Ishikawa (cell line): Measurements from ENCODE around the gene DYNC1LI2.

Source experiments
- CREB1 ChIP-seq: IDR thresholded peaks from 2 replicates; pipeline ENCODE4 v1.6.1; 2012; ENCODE audit warnings: low read depth
- EGR1 ChIP-seq: IDR thresholded peaks from 2 replicates; pipeline ENCODE4 v1.6.1; 2012
- EP300 ChIP-seq: IDR thresholded peaks from 2 replicates; pipeline ENCODE4 v1.6.1; 2012; ENCODE audit warnings: borderline replicate concordance
- FOXM1 ChIP-seq: IDR thresholded peaks from 2 replicates; pipeline ENCODE4 v1.6.1; 2012; ENCODE audit warnings: low read depth, borderline replicate concordance
- TAF1 ChIP-seq: IDR thresholded peaks from 2 replicates; pipeline ENCODE4 v1.6.1; 2012; ENCODE audit warnings: low read depth, mild to moderate bottlenecking
- TEAD4 ChIP-seq: IDR thresholded peaks from 2 replicates; pipeline ENCODE4 v1.6.1; 2012
- YY1 ChIP-seq: IDR thresholded peaks from 2 replicates; pipeline ENCODE4 v1.6.1; 2012; ENCODE audit warnings: low read depth
- ZBTB7A ChIP-seq: IDR thresholded peaks from 2 replicates; pipeline ENCODE4 v1.6.1; 2012; ENCODE audit warnings: low read depth
- TF ChIP-seq, protein P1 (sequence below): IDR thresholded peaks from 2 replicates; pipeline ENCODE4 v1.6.1; 2012
- TF ChIP-seq, protein P2 (sequence below): IDR thresholded peaks from 2 replicates; pipeline ENCODE4 v1.6.1; 2012
- TF ChIP-seq, protein P3 (sequence below): IDR thresholded peaks from 2 replicates; pipeline ENCODE4 v1.6.1; 2012; ENCODE audit warnings: low read depth, mild to moderate bottlenecking

DNA sequence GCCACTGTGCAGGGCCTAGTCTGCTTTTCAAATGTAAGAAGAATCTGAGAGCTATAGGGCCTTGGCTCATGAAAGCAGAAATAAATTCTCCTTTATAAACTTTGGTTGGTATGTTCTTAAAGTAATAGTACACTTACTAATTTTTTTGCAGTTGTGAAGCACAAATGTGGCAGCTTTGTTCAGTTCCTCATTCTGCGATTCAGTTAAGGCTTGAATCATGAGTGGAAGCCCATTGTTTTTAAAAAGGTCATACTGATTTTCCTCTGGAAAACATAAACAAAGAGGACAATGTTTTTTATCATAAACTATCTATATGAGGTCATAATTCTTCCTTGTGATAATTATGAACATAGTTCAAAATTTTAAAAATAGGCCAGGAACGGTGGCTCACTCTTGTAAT, 23.6 kb upstream of the DYNC1LI2 start:
- TF ChIP-seq TAF1 (no peak), YY1 (no peak), TEAD4 (no peak), EGR1 (no peak), EP300 (no peak), ZBTB7A (no peak), CREB1 (no peak), FOXM1 (no peak)
- TF ChIP-seq, protein P1, sequence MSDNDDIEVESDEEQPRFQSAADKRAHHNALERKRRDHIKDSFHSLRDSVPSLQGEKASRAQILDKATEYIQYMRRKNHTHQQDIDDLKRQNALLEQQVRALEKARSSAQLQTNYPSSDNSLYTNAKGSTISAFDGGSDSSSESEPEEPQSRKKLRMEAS: no peak
- TF ChIP-seq, protein P2, sequence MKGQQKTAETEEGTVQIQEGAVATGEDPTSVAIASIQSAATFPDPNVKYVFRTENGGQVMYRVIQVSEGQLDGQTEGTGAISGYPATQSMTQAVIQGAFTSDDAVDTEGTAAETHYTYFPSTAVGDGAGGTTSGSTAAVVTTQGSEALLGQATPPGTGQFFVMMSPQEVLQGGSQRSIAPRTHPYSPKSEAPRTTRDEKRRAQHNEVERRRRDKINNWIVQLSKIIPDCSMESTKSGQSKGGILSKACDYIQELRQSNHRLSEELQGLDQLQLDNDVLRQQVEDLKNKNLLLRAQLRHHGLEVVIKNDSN: no peak
- TF ChIP-seq, protein P3, sequence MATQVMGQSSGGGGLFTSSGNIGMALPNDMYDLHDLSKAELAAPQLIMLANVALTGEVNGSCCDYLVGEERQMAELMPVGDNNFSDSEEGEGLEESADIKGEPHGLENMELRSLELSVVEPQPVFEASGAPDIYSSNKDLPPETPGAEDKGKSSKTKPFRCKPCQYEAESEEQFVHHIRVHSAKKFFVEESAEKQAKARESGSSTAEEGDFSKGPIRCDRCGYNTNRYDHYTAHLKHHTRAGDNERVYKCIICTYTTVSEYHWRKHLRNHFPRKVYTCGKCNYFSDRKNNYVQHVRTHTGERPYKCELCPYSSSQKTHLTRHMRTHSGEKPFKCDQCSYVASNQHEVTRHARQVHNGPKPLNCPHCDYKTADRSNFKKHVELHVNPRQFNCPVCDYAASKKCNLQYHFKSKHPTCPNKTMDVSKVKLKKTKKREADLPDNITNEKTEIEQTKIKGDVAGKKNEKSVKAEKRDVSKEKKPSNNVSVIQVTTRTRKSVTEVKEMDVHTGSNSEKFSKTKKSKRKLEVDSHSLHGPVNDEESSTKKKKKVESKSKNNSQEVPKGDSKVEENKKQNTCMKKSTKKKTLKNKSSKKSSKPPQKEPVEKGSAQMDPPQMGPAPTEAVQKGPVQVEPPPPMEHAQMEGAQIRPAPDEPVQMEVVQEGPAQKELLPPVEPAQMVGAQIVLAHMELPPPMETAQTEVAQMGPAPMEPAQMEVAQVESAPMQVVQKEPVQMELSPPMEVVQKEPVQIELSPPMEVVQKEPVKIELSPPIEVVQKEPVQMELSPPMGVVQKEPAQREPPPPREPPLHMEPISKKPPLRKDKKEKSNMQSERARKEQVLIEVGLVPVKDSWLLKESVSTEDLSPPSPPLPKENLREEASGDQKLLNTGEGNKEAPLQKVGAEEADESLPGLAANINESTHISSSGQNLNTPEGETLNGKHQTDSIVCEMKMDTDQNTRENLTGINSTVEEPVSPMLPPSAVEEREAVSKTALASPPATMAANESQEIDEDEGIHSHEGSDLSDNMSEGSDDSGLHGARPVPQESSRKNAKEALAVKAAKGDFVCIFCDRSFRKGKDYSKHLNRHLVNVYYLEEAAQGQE: no peak
